Gastroesophageal sphincter (tissue), 4 donors: ENCODE data around the gene ZBED2. TPM values are rescaled to one million over a fixed set of nuclear protein-coding genes. Genes with fewer than 3 reads are reported as not detected.

Source experiments
- ATAC-seq: fragments of 150-250 bp; one replicate; pipeline ENCODE4 v1.9.1; 2016; ENCODE audit warnings: mild to moderate bottlenecking, moderate library complexity
- H3K27ac ChIP-seq, 4 donors: fragments of 200-600 bp; sonication (generic) in 3 of 4; 1 replicate in 3 of 4; 2 replicates in 1 of 4; pipeline ENCODE4 v1.5.1; 2016 to 2019
- H3K27me3 ChIP-seq: fragments of 200-600 bp; sonication (generic); one replicate; pipeline ENCODE4 v1.5.1; 2019
- H3K36me3 ChIP-seq, 2 donors: fragments of 200-600 bp; sonication (generic); one replicate each; pipeline ENCODE4 v1.5.1; 2019; ENCODE audit warnings: control low read depth in 1 of 2
- H3K4me1 ChIP-seq, 3 donors: fragments of 200-600 bp; sonication (generic); 1 replicate in 2 of 3; 2 replicates in 1 of 3; pipeline ENCODE4 v1.5.1; 2016 to 2019; ENCODE audit warnings: control low read depth in 2 of 3
- H3K4me3 ChIP-seq, 2 donors: fragments of 200-600 bp; sonication (generic); one replicate each; pipeline ENCODE4 v1.5.1; 2019; ENCODE audit warnings: mild to moderate bottlenecking in 1 of 2, moderate library complexity in 1 of 2
- H3K9me3 ChIP-seq, 3 donors: fragments of 200-600 bp; sonication (generic); one replicate each; pipeline ENCODE4 v1.5.1; 2017 to 2019; ENCODE audit warnings: control low read depth in 2 of 3
- EP300 ChIP-seq: sonication (generic); formaldehyde crosslinking; IDR thresholded peaks from one replicate; pipeline ENCODE4 v1.6.1; 2017; ENCODE audit warnings: antibody characterized with exemption, mild to moderate bottlenecking
- POLR2A ChIP-seq, 2 donors: fragments of 450-650 bp; IDR thresholded peaks; one replicate each; pipeline ENCODE4 v1.6.1; 2017; ENCODE audit warnings: antibody characterized with exemption in 2 of 2, mild to moderate bottlenecking in 2 of 2, moderate library complexity in 1 of 2
- POLR2AphosphoS5 ChIP-seq: sonication (generic); formaldehyde crosslinking; IDR thresholded peaks from one replicate; pipeline ENCODE4 v1.6.1; 2017; ENCODE audit warnings: antibody characterized with exemption
- WGBS, 2 donors: methylation state at CpG; one replicate each; pipeline ENCODE4 v1.1.5; 2018; ENCODE audit warnings: low coverage in 1 of 2; 5-methylcytosine and 5-hydroxymethylcytosine counted together
- total RNA-seq, 4 donors: library from RNA; depleted of rRNA; stranded (reverse); fragments of >200 nt; gene quantifications; one replicate each; pipeline ENCODE4 v1.1.0, GENCODE V29; 2016
- TF ChIP-seq, protein P1 (sequence below), 4 experiments: fragments of 200-600 bp in 2 of 4; fragments of 450-650 bp in 2 of 4; sonication (generic) in 1 of 4; IDR thresholded peaks; one replicate each; pipeline ENCODE4 v1.5.1; 2017 to 2019; ENCODE audit warnings: antibody characterized with exemption in 4 of 4, mild to moderate bottlenecking in 2 of 4, moderate library complexity in 2 of 4

The ZBED2 gene
- total RNA-seq, 4 donors from 2014 or later = 0.20 TPM; not detected in 3

DNA sequence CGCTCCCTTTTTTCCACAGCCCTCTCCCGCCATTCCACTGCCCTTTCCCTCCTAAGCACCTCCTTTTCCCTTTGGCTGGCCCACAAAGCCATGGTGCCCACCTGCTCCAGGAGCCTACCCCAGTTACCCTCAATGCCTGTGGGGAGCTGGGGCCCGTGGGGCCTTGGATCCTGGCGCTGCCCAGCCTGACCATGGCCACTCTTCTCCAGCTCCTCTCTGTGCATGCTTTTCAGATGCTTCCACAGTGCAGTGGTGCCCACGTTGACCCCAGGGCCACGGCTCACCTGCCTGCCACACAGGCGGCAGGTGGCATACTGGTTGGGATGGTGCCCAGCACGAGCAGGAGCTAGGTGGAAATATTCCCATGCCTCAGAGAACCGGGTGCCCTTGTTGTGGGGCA is 1.5 kb downstream of the ZBED2 start:
- Histone ChIP-seq H3K4me1 (no peaks in the 10 kb centered on the region), H3K4me3 (no peak overlapping the region), H3K36me3 (no peaks in the 10 kb centered on the region), H3K27me3 (no peaks in the 10 kb centered on the region), H3K27ac (no peak overlapping the region), H3K9me3 (no peaks in the 10 kb centered on the region)
- TF ChIP-seq POLR2AphosphoS5 (no peak), POLR2A (IDR thresholded peaks at IDR 0.05) (no peak), EP300 (no peak)
- TF ChIP-seq, protein P1, sequence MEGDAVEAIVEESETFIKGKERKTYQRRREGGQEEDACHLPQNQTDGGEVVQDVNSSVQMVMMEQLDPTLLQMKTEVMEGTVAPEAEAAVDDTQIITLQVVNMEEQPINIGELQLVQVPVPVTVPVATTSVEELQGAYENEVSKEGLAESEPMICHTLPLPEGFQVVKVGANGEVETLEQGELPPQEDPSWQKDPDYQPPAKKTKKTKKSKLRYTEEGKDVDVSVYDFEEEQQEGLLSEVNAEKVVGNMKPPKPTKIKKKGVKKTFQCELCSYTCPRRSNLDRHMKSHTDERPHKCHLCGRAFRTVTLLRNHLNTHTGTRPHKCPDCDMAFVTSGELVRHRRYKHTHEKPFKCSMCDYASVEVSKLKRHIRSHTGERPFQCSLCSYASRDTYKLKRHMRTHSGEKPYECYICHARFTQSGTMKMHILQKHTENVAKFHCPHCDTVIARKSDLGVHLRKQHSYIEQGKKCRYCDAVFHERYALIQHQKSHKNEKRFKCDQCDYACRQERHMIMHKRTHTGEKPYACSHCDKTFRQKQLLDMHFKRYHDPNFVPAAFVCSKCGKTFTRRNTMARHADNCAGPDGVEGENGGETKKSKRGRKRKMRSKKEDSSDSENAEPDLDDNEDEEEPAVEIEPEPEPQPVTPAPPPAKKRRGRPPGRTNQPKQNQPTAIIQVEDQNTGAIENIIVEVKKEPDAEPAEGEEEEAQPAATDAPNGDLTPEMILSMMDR (IDR thresholded peaks at IDR 0.05) = no peak
- 80 to 91% methylated on average over 1 to 9 of the region's 9 CpGs for WGBS, 2 donors
- ATAC-seq = no peak

DNA sequence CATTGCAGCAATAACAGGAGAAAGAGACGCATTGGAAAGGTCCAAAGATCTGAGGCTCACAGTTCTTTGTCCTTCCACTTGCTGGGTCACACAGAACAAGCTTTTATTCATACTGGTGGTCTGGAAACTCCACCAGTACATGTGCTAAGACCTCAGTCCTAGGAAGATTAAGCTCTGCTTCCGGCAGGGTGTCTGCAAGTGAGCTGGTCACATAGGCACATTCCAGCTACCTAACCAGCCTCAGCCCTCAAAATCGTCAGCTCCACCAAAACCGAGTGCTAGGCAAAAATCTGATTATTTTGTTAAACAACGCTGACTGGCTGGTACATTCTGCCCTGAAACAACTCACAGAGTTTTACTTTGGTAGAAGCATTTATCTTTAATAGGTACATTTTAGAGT is 2.2 kb downstream of the ZBED2 start:
- no peak overlapping the region for H3K27ac ChIP-seq
- H3K27me3 ChIP-seq = no peaks in the 10 kb centered on the region
- no peak overlapping the region for H3K4me3 ChIP-seq
- no peak for ATAC-seq
- no peaks in the 10 kb centered on the region for H3K9me3 ChIP-seq
- no peak for TF ChIP-seq EP300
- TF ChIP-seq POLR2A (IDR thresholded peaks at IDR 0.05) = no peak
- TF ChIP-seq POLR2AphosphoS5 = no peak
- TF ChIP-seq, protein P1 (IDR thresholded peaks at IDR 0.05) = no peak
- no peaks in the 10 kb centered on the region for H3K4me1 ChIP-seq
- no peaks in the 10 kb centered on the region for H3K36me3 ChIP-seq
- WGBS, 2 donors = 40 to 82% methylated on average over 1 to 5 of the region's 5 CpGs

DNA sequence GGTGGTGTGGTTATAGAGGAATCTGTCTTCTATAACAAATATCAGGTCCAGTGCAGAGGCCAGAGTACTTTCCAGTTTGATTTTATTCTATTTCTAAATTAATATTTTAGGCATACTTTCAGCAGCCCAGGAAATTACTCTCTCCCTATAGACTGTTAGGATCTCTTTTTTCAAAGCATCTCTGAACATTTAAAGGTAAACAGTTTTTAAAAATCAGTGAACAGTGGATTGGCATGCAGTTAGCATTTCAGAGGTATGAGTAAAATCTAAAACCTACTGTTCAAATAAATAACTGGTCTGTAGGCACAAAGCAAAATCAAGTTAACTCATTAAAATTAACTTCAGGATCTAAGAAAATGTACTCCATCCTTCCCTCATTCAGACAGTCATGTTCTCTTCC is 3.0 kb downstream of the ZBED2 start:
- Histone ChIP-seq H3K27me3 (no peaks in the 10 kb centered on the region), H3K36me3 (no peaks in the 10 kb centered on the region), H3K4me3 (no peak overlapping the region), H3K4me1 (no peaks in the 10 kb centered on the region), H3K9me3 (no peaks in the 10 kb centered on the region), H3K27ac (no peak overlapping the region)
- no peak for TF ChIP-seq POLR2AphosphoS5
- no peak for ATAC-seq

DNA sequence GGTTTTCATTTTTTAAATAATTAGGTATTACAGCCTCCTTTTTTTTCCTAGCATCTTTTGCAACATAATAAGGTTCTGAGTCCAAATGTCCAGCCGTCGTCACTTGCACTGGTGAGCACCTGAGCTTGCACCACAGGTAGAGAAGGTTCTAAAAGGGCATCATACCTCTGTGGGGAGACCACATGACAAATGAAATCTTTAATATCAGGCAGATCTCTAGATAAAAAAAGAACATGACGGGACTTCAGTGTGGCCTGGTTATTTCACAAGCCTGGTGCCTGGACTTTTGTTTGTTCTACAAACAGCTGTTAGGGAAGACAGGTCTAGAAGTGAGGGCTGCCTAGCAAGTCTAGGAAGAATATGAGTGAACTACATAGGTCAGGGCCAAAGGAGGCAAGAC is 3.6 kb downstream of the ZBED2 start:
- Histone ChIP-seq H3K9me3 (no peaks in the 10 kb centered on the region), H3K36me3 (no peaks in the 10 kb centered on the region), H3K27me3 (no peaks in the 10 kb centered on the region), H3K4me1 (no peaks in the 10 kb centered on the region), H3K27ac (no peak overlapping the region), H3K4me3 (no peak overlapping the region)
- ATAC-seq = no peak
- TF ChIP-seq, protein P1 (IDR thresholded peaks at IDR 0.05) = no peak
- TF ChIP-seq POLR2AphosphoS5 (no peak), POLR2A (IDR thresholded peaks at IDR 0.05) (no peak), EP300 (no peak)
- 78% methylated on average over 3 of the region's 3 CpGs; no CpG with 5 or more reads in 1 of the 2 donors for WGBS, 2 donors

DNA sequence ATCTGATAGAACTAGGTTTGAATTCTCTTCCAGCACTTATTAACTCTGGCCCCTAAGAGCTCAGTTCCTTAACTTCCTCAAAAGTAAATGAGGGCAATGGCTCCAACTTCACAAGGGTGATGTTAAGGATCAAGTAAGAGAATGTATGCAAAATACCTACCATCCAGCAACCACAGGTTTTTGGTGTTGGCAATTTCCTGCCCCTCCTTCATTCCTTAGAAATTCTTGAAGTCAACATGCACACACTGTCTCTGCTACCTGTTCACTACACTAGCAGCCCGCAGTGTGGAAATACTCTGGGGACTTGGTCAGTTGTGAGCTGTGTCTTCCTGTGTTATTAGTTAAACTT is 5.0 kb downstream of the ZBED2 start:
- WGBS, 2 donors = 80 to 100% methylated on average over 1 of the region's 1 CpG
- Histone ChIP-seq H3K36me3 (no peaks in the 10 kb centered on the region), H3K9me3 (no peaks in the 10 kb centered on the region), H3K27me3 (no peaks in the 10 kb centered on the region), H3K27ac (no peak overlapping the region), H3K4me3 (no peak overlapping the region), H3K4me1 (no peaks in the 10 kb centered on the region)
- TF ChIP-seq, protein P1 (IDR thresholded peaks at IDR 0.05) = no peak
- TF ChIP-seq POLR2AphosphoS5 = no peak
- TF ChIP-seq EP300 = no peak
- TF ChIP-seq POLR2A (IDR thresholded peaks at IDR 0.05) = no peak
- ATAC-seq = no peak
